Body of pancreas (tissue), 4 donors: ENCODE measurements around the gene EIF2AK2.

Experiments
- POLR2A ChIP-seq, 3 donors: fragments of 450-650 bp; IDR thresholded peaks; one replicate each; pipeline ENCODE4 v1.6.1; 2016; ENCODE audit warnings: antibody characterized with exemption in 3 of 3, mild to moderate bottlenecking in 2 of 3
- TF ChIP-seq, protein P1 (sequence below), 7 experiments: fragments of 450-650 bp in 4 of 7; fragments of 200-600 bp in 3 of 7; sonication (generic) in 3 of 7; IDR thresholded peaks; one replicate each; pipeline ENCODE4 v1.5.1; 2016 to 2019; ENCODE audit warnings: antibody characterized with exemption in 7 of 7

DNA sequence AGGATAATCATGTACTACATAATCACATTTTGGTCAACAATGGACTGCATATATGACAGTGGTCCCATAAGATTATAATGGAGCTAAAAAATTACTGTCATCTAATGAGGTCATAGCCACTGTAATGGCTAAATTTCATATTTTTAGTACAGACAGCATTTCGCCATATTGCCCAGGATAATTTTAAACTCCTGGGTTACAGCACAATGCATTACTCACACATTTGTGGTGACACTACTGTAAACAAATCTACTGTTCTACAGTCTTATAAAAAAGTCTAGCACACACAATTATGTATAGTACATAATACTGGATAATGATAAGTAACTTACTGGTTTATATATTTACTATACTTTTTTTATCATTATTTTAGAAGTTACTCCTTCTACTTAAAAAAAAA lies 12.8 kb downstream of the EIF2AK2 start:
- TF ChIP-seq, protein P1, sequence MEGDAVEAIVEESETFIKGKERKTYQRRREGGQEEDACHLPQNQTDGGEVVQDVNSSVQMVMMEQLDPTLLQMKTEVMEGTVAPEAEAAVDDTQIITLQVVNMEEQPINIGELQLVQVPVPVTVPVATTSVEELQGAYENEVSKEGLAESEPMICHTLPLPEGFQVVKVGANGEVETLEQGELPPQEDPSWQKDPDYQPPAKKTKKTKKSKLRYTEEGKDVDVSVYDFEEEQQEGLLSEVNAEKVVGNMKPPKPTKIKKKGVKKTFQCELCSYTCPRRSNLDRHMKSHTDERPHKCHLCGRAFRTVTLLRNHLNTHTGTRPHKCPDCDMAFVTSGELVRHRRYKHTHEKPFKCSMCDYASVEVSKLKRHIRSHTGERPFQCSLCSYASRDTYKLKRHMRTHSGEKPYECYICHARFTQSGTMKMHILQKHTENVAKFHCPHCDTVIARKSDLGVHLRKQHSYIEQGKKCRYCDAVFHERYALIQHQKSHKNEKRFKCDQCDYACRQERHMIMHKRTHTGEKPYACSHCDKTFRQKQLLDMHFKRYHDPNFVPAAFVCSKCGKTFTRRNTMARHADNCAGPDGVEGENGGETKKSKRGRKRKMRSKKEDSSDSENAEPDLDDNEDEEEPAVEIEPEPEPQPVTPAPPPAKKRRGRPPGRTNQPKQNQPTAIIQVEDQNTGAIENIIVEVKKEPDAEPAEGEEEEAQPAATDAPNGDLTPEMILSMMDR (IDR thresholded peaks at IDR 0.05), result no peak
- TF ChIP-seq POLR2A (IDR thresholded peaks at IDR 0.05), result no peak
